HG02852 (cell line): ENCODE results near the gene NUBPL.
"Not testable (repeated sequence)": the region's sequence is repeated elsewhere in the genome, so short reads cannot be mapped to it uniquely, and the experiment has no call there.

Experiments used
- ATAC-seq: cut with Tn5 transposase; IDR thresholded peaks from one replicate; pipeline ENCODE4 v1.9.1; 2021; ENCODE audit warnings: mild to moderate bottlenecking, moderate library complexity; ENCODE audit not compliant: unreplicated experiment

NUBPL gene

DNA sequence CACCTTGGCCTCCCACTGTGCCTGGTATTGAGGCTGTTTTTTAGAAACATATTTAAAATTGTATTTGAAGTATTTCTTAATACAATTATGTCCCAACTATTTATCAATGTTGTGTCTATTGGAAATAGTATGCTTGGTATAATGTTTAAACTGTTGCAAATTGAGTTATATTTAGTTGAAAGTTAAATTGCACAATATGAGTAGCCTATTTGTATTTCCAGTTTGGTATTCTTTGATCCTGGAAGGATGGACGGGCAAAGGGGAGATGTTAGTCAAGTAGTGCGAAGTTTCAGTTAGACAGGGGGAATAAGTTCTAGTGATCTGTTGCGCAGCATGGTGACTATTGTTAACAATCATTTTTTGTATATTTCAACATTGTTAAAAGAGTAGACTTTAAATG is 111.5 kb downstream of the NUBPL start:
- ATAC-seq, result no peak

DNA sequence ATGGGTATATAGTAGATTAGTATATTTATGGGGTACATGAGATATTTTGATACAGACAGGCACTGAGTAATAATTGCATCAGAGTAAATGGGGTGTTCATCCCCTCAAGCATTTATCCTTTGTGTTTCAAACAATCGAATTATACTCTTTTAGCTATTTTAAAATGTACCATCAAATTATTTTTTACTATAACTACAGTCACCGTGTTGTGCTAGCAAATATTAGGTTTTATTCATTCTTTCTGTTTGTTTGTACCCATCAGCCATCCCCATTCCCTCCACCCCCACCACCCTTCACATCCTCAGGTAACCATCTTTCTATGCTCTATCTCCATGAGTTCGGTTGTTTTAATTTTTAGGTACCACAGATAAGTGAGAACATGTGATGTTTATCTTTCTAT is 115.8 kb downstream of the NUBPL start:
- ATAC-seq, result no peak

DNA sequence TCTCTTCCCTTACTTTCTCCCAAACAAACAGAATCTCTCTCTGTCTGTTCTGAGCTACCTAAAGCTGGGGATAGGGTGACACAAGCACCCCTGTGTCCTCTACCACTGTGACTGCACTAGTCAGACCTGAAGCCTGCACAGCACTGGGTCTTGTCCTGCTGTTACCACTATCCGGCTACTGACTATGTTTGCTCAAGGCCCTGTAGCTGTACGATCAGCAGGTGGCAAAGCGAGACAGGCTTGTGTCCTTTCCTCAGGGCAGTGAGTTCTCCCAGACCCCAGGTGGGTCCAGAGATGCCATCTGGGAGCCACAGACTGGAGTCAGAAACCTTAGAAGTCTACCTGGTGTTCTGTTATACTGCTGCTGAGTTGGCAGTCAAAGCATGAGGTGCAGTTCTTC is 116.4 kb downstream of the NUBPL start:
- no peak for ATAC-seq

DNA sequence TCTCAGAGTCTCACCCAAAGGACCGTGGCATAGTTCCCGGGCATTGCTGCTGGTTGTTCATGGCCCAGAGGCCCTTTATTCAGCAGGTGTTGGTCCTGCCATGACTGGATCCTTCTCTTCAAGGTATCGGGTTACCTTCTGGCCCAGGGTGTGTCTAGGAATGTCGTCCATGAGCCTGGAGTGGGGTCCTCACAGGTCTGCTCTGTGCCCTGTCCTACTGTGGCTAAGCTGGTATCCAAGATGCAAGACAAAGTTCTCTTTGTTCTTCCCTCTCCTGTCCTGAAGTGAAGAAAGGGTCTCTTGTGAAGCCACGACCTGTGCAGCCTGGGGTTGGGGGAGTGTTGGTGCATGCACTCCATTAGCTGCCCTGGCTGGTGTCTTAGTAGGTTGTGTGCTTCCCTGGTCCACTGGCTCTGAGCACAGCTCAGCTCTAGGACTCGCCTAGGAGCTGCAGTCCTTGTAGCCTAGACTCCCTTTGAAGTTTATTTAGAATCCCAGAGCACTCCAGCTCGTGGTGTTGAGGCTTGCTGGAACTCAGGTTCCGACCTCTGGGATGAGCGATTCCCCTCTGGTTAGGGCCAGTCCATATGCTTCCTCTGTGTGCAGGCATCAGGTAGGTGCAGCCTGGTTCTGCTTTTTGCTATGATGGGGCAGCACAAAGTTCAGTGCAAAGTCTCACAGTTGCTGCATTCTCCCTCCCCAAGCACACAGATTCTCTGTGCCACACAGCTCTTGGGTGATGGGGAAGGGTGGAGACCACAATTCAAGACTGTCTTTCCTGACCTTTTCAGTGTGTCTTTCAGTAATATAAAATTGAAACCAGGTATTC is 117.4 kb downstream of the NUBPL start:
- no peak for ATAC-seq

DNA sequence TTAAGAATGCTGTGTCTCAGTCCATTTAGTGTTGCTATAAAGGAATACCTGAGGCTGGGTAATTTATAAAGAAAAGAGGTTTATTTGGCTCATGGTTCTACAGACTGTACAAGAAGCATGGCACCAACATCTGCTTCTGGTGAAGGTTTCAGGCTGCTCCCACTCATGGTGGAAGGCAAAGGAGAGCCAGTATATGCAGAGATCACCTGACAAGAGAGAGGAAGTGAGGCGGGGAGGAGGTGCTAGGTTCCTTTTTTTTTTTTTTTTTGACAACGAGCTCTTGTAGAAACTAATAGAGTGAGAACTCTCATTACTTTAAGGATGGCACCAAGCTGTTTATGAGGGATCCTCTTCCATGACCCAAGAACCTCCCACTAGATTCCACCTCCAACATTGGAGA is 121.6 kb downstream of the NUBPL start:
- no peak for ATAC-seq

DNA sequence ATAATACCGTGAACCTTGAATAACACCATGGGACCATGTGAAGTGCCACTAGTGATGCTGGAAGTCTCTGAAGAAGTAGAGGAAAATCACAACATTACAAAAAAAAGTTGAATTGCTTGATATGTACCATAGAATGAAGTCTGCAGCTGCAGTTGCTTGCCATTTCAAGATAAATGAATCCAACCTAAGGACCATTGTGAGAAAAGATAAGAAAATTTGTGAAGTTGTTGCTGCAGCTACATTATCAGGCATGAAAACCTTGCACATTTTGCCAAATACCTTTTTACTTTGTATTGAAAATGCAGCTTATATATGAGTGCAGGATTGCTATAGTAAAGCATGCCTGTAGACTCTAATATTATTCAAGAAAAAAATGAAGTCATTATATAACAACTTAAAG is 126.5 kb downstream of the NUBPL start:
- ATAC-seq, result no peak

DNA sequence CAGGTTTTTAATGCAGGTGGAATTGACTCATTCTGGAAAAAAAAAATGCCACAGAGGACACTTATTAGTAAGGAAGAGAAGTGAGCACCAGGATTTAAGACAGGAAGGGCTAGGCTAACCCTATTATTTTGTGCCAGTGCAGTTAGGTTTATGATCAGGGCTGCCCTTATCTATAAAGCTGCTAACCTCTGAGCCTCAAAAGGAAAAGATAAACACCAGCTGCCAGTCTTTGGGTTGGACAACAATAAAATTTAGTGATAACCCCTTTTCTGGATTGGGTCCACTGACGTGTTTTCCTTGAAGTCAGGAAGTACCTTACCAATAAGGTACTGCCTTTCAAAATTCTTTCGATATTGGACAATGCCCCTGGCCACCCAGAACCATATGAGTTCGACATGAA is 128.9 kb downstream of the NUBPL start:
- ATAC-seq, result no peak

DNA sequence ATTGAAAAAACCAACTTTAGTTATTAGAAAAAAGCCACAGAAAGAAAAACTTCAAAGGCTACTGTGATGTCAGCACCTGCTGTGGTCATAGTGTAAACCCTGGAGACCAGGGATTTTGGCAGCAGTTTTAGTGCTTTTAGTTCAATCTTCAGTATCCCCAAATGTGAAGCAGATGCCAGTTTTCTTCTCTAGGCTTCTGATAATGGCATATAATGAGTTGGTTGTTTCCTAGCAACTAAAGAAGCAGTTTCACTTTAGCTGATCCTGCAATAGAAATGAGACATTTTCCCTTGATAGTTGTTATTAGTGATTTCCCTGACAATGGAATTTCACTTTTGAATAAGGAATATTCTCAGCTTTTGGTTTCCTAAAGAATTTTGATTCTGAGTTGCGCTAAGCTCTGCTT is 131.2 kb downstream of the NUBPL start:
- no peak for ATAC-seq

DNA sequence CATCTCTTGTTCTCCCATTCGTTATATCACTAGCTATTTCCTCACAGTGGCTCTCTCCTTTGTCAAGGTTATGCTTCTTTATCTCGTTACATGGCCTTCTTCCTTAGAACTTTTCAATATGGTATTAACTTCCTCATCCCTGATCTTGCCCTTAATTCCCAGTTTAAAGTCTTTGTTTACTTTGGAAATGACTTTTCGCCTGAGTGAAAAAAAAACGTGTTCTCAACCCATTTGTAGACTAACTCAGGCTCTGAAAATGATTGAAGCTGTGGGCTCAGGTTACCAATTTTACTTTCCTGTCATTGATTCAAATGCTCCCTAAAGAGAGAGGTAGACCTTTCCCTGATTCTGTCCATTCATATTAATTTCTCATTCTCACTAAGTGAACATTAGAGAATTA is 135.2 kb downstream of the NUBPL start:
- ATAC-seq, result no peak

DNA sequence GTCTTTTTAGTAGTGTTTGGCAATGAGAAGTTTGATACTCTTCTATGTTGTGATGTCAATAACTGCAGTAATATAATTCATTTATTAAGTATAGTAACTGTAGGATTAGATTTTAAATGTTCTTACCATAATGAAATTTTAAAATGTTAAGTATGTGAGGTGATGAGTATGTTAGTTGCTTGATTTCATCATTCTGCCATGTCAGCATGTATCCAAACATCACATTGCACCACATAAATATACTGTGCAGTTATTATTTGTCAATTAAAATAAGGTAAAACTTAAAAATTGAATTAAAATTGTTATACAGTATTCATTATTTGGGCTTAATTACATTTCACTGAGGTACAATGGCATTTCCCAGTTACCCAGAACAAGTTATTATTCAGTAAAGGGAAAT is 138.6 kb downstream of the NUBPL start:
- no peak for ATAC-seq

DNA sequence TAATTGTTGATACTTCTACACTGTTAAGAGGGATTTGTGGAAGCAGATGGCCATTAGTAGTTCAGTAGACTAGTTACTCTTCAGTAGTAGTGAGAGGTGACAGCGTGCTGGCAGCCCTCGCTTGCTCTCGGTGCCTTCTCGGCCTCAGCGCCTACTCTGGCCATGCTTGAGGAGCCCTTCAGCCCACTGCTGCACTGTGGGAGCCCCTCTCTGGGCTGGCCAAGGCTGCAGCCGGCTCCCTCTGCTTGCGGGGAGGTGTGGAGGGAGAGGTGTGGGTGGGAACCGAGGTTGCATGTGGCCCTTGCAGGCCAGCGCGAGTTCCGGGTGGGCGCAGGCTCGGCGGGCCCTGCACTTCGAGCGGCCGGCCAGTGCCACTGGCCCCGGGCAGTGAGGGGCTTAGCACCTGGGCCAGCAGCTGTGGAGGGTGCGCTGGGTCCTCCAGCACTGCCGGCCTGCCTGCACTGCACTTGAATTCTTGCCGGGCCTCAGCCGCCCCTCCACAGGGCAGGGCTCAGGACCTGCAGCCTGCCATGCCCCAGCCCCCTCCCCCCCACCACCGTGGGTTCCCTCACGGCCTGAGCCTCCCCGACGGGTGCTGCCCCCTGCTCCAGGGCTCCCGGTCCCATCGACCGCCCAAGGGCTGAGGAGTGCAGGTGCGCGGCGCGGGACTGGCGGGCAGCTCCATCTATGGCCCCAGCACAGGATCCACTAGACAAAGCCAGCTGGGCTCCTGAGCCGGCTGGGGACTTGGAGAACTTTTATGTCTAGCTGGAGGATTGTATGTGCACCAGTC is 139.3 kb downstream of the NUBPL start:
- ATAC-seq, result no peak

DNA sequence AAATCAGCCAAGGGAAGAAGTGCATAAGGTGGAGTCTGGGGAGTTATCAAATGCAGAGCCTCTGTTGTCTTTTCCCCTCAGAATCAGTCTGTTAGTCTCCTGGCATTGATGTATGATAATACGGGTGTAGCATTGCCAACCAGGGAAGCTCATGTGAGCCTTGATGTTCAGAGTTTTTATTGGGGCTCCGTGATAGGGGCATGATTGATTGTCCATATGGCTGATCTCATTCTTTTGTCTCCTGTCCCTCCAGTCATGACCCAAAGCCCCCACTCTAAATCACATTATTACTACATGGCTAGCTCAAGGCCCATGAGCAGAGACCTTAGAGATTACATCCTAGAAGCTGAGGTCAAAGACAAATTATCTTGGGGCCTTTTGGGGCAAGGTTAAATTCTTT is 140.9 kb downstream of the NUBPL start:
- ATAC-seq, result no peak

DNA sequence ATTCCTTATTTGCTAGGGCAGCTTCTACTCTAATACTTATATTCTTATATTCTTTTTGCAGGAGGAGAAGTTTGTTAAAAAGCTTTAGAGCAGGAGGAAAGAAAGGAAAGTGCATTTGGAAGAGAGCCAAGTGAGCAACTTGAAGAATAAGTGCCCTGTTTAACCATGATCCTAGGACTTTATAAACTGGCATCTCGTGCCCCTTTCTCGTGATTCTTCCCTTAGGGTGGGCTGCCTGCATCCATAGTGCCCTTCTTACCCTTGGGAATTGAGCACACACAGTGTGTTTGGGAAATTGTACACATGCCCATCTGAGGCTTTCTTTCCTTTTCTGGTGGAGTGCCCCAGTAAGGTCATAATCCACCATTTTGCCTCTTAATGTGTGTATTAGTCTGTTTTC is 141.9 kb downstream of the NUBPL start:
- no peak for ATAC-seq

DNA sequence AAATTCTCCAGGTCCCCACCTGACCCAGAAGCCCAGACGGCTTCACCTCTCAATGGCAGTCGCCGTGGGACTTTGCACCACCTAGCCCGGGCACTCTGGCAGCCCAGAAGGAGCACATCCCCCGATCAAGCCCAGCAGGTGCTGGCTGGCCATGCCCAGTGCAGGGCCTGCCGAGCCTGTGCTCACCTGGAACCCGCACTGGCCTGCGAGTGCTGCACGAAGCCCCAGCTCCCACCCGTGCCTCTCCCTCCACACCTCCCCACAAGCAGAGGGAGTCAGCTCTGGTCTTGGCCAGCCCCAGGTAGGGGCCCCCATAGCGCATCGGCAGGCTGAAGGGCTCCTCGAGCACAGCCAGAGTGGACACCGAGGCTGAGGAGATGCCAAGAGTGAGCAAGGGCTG is 144.5 kb downstream of the NUBPL start:
- no peak for ATAC-seq

DNA sequence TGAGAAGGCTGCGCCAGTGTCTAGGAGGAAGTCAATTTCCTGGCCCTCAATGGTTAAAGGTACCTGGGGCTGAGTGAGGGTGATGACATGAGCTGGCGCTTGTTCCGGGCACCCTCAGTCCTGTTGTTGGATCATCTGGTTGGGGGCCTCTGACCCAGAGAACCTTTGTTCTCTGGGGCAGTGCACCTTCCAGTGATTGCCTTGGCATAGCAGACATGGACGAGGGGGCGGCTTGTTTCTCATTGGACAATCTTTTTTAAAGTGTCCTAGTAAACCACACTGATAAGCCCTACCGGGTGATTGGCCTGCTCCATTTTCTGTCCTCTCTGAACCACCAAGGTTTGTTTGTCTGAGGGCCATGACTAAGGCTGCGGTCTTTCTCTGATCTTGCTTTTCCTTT is 147.5 kb downstream of the NUBPL start:
- not testable (repeated sequence) for ATAC-seq

DNA sequence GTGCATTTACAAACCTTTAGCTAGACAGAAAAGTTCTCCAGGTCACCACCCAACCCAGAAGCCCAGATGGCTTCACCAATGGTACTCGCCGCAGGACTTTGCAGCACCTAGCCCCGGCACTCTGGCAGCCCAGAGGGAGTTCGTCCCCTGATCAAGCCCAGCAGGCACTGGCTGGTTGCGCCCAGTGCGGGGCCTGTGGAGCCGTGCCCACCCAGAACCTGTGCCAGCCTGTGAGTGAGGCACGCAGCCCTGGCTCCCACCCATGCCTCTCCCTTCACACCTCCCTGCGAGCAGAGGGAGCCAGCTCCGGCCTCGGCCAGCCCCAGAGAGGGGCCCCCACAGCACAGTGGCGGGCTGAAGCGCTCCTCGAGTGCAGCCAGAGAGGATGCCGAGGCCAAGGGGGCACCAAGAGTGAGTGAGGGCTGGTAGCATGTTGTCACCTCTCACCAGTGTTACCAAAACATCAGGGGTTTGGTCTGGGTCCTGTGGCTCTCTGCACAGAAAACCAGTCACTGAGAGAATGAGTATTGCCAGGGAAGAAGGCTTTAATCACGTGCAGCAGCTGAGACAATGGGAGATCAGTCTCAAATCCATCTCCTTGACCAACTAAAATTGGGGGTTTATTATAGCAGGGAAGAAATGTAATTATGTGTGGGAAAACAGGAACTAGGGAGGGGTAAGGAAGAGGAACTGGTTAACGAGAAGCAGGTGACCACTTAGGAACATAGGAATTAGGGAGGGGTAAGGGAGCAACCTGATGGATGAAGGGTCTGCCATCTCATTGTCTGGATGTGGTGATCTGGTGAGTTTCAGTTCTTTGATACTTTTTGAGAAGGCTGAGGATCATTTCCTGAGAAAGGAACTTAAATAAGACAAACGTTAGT is 151.3 kb downstream of the NUBPL start:
- no peak for ATAC-seq

DNA sequence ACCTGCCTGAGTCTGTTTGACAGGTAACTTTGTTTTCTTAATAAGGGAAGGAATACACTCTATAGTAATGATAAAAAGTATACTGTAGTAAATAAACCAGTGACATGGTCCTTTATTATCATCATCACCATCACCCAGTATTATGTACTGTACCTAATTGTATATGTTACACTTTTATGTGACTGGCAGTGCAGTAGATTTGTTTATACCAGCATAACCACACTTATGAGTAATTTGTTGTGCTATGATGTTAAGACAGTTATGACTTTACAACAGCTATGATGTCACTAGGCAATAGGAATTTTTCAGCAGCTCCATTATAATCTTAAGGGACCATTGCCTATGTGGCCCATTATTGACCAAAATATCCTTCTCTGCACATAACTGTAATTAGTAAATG is 155.0 kb downstream of the NUBPL start:
- ATAC-seq, result no peak

DNA sequence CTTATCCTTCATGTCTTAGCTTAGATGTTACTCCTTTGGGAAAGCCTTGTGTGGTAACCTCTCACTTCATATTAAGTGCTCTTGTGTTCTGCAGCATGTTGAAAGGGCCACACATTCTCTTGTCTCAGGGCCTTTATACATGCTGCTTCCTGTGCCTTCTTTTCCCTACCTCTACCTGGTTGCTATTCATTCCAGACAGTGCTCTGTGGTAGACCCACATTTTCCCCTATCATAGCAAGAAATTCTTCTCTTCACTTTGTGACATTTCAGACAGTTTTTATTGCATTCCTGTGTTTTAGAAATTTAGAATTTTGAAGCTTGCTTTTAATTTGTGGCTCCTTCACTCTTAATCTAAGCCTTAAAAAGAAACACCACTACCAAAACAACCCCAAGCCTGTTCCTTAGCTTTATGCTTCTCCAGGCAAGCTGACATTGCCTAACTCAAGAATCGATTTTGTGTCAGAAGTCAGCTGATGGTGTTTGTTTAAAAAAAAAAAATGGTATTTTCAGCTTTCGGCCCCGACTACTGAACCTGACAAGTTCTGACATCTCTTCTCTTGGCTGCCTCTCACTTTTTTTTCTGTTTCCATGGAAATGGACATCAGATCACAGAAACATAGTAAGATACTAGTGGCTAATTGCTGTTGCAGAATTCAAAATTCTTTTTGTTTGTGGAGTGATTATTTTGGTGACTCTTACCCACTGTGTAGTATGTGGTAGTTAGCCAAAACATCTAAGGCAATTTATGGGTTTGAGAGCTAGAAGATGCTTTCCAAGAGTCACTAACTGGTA is 156.3 kb downstream of the NUBPL start:
- ATAC-seq, result no peak

DNA sequence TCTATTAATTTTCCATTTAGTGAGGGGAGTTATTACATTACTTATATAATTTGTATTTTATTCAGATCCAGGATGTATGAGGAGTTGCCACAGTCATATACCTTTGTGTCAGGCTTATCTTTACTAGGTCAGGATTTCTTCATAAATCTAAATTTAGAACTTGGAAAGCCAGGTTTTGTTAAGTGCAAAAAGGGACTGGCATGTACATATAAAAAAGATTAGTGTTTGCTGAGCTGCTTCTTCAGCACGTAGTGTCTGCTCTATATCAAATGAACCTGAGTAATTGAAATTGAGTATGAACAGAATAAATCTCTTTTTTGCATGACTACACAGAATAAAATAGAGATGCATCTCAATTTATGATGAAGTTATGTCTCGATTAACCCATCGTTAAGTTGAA is 157.4 kb downstream of the NUBPL start:
- no peak for ATAC-seq

DNA sequence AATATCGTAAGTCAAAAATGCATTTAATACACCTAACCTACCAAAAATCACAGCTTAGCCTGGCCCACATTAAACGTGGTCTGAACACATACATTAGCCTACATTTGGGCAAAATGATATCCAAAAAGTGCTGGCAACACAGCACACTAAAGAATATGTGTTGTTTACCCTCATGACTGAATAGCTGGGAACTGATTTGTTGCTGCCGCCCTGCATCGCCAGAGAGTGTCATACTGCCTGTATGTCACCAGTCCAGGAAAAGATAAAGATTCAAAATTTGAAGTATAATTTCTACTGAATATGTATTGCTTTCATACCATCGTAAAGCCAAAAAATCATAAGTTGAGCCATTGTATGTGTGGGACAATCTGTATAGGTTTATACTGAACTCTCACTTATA is 157.8 kb downstream of the NUBPL start:
- ATAC-seq, result no peak

DNA sequence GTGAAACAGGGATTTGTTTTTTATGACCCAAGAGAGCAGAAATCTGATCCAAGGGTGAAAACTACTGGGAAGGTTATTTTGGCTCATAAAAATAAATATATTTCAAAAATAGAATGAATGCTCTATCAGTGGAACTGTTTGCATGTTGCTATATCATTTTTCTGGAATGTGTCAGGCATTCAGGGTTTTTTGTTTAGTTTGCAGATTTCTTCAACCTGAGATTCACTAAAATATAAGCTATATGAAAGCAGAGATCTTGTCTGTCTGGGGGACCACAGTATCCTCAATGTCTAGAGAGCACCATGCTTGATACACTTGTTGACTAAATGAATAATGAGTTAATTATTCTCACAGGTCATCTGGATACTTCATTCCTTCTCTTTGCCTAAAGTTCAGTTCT is 165.1 kb downstream of the NUBPL start:
- ATAC-seq, result no peak
